SK-N-SH (cell line): ENCODE data around the gene PROSER2.

ENCODE experiments used
- CHD2 ChIP-seq: fragments of 150-350 bp; IDR thresholded peaks from 2 replicates; pipeline ENCODE4 v1.6.1; 2018; ENCODE audit warnings: low read length; ENCODE audit not compliant: partially characterized antibody
- FOXJ3 ChIP-seq: sonication (generic); formaldehyde crosslinking; IDR thresholded peaks from 2 replicates; pipeline ENCODE4 v1.5.1; 2020; ENCODE audit warnings: mild to moderate bottlenecking, missing genetic modification reagents
- POLR2AphosphoS5 ChIP-seq: IDR thresholded peaks from 2 replicates; pipeline ENCODE4 v1.6.1; 2012; ENCODE audit warnings: low read depth, low read length
- RAD21 ChIP-seq: IDR thresholded peaks from 2 replicates; pipeline ENCODE4 v1.6.1; 2012; ENCODE audit warnings: mild to moderate bottlenecking, low read length
- SIN3A ChIP-seq: IDR thresholded peaks from 2 replicates; pipeline ENCODE4 v1.6.1; 2012; ENCODE audit warnings: low read depth, mild to moderate bottlenecking, low read length, moderate library complexity, borderline replicate concordance
- TF ChIP-seq, protein P1 (sequence below): fragments of 200-600 bp; sonication (generic); IDR thresholded peaks from 2 replicates; pipeline ENCODE4 v1.6.1; 2017; ENCODE audit warnings: antibody characterized with exemption, mild to moderate bottlenecking, moderate library complexity
- TF ChIP-seq, protein P2 (sequence below): IDR thresholded peaks from 2 replicates; pipeline ENCODE4 v1.4.0; 2012; ENCODE audit warnings: low read depth, borderline replicate concordance

DNA sequence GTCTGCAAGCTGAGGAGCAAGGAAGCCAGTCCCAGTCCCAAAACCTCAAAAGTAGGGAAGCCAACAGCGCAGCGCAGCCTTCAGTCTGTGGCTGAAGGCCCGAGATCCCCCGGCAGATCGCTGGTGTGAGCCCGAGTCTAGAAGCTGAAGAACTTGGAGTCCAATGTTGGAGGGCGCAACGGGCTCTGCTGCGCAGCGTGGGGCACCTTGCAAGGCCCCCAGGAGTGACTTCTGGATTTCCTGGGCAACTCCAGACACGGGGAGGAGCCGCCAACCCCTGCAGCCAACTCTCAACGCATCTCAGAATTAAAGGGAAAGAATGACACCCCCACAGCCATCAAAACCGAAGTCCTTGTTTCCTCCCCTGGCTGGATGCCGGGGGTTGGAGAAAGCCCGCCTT is 18.8 kb upstream of the PROSER2 start:
- TF ChIP-seq CHD2 = no peak
- no peak for TF ChIP-seq RAD21
- TF ChIP-seq, protein P1, sequence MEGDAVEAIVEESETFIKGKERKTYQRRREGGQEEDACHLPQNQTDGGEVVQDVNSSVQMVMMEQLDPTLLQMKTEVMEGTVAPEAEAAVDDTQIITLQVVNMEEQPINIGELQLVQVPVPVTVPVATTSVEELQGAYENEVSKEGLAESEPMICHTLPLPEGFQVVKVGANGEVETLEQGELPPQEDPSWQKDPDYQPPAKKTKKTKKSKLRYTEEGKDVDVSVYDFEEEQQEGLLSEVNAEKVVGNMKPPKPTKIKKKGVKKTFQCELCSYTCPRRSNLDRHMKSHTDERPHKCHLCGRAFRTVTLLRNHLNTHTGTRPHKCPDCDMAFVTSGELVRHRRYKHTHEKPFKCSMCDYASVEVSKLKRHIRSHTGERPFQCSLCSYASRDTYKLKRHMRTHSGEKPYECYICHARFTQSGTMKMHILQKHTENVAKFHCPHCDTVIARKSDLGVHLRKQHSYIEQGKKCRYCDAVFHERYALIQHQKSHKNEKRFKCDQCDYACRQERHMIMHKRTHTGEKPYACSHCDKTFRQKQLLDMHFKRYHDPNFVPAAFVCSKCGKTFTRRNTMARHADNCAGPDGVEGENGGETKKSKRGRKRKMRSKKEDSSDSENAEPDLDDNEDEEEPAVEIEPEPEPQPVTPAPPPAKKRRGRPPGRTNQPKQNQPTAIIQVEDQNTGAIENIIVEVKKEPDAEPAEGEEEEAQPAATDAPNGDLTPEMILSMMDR = no peak
- no peak for TF ChIP-seq SIN3A
- no peak for TF ChIP-seq FOXJ3 (CRISPR knock-in tag)
- no peak for TF ChIP-seq POLR2AphosphoS5
- TF ChIP-seq, protein P2, sequence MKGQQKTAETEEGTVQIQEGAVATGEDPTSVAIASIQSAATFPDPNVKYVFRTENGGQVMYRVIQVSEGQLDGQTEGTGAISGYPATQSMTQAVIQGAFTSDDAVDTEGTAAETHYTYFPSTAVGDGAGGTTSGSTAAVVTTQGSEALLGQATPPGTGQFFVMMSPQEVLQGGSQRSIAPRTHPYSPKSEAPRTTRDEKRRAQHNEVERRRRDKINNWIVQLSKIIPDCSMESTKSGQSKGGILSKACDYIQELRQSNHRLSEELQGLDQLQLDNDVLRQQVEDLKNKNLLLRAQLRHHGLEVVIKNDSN = no peak
